ENCODE data around the gene CYTH3.
"Not testable (repeated sequence)": the region's sequence is repeated elsewhere in the genome, so short reads cannot be mapped to it uniquely, and the experiment has no call there.

CYTH3 gene

DNA sequence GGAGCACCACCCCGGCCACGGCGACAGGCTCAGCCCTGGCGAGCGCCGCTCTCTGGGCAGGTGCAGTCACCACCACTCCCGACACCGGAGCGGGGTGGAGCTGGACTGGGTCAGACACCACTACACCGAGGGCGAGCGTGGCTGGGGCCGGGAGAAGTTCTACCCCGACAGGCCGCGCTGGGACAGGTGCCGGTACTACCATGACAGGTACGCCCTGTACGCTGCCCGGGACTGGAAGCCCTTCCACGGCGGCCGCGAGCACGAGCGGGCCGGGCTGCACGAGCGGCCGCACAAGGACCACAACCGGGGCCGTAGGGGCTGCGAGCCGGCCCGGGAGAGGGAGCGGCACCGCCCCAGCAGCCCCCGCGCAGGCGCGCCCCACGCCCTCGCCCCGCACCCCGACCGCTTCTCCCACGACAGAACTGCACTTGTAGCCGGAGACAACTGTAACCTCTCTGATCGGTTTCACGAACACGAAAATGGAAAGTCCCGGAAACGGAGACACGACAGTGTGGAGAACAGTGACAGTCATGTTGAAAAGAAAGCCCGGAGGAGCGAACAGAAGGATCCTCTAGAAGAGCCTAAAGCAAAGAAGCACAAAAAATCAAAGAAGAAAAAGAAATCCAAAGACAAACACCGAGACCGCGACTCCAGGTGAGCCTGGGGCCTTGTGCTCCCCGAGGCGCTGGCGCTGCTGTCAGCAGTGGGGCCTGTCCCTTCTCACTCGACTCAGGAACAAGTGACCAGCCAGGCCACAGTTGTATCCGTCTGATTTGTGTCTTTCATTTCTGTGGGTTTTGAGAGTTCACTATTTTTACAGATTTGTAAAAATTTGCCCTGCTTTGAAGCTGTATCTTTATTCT, 117.7 kb downstream of the CYTH3 start:
- no peak for DNase-seq (ENCODE audit: low read depth in 3 of 3, low spot score in 1 of 3)

DNA sequence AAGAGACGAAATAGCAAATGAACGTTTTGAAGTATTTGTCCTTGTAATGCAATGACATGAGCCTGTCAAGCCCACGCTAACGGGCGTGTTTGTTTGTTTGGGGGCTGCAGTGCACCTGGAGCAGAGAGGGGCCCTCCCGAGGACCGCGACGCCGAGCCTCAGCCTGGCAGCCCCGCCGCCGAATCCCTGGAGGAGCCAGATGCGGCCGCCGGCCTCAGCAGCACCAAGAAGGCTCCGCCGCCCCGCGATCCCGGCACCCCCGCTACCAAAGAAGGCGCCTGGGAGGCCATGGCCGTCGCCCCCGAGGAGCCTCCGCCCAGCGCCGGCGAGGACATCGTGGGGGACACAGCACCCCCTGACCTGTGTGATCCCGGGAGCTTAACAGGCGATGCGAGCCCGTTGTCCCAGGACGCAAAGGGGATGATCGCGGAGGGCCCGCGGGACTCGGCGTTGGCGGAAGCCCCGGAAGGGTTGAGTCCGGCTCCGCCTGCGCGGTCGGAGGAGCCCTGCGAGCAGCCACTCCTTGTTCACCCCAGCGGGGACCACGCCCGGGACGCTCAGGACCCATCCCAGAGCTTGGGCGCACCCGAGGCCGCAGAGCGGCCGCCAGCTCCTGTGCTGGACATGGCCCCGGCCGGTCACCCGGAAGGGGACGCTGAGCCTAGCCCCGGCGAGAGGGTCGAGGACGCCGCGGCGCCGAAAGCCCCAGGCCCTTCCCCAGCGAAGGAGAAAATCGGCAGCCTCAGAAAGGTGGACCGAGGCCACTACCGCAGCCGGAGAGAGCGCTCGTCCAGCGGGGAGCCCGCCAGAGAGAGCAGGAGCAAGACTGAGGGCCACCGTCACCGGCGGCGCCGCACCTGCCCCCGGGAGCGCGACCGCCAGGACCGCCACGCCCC, 118.5 kb downstream of the CYTH3 start:
- DNase-seq (ENCODE audit: low read depth in 3 of 3, low spot score in 1 of 3): no peak

DNA sequence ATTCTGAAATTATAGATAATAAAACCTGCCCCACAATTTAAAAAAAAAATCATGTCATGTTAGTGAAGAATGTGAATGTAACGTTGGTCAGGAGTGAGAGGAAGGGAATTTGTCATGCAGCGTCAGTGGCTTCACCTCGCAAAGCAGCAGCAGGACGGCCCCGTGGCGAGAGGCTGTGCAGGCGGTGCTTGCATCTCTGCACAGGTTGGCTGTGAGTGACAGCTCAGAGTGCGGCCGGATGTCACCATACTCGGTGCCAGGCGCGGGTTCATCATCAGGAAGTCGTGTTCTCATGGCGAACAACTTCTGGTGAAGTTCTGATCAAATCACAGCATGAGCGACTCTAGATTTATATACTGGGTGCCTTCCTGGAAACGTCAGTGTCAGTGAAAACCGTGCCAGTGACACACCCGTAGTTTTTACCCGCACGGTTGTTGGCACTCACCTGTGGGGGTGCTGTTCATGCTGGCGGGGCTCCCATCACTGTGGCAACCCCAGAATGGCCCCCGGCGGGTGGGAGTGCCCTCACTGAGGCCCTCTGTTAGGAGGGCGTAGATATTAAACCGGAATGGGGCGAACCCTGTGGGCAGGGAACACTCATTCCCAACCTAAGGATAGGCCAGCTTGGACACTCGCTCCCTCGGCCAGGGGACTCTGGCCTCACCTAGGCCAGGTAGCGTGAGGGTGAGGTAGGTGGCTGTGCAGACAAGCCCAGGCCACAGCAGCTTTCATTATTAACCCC, 120.3 kb downstream of the CYTH3 start:
- DNase-seq (ENCODE audit: low read depth in 3 of 3, low spot score in 1 of 3): no peak

DNA sequence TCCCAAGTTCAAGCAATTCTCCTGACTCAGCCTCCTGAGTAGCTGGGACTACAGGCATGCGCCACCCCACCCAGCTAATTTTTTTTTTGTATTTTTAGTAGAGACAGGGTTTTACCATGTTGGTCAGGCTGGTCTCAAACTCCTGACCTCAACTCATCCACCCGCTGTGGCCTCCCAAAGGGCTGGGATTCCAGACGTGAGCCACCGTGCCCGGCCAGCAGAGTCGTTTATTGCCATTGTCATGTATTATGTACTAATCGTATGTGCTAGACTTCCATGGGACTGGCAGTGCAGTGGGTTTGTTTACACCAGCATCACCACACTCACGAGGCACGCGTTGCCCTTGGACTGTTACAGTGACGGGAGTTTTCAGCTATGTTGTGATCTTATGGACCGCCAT, 120.9 kb downstream of the CYTH3 start:
- DNase-seq (ENCODE audit: low read depth in 3 of 3, low spot score in 1 of 3): not testable (repeated sequence)

DNA sequence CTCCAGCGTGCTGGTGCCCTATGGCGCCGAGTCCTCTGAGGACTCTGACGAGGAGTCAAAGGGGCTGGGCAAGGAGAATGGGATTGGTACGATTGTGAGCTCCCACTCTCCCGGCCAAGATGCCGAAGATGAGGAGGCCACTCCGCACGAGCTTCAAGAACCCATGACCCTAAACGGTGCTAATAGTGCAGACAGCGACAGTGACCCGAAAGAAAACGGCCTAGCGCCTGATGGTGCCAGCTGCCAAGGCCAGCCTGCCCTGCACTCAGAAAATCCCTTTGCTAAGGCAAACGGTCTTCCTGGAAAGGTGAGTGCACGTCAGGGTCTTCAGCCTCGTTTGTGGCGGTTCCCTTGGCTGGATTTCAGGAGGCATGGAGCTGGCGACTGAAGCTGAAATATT, 122.4 kb downstream of the CYTH3 start:
- no peak for DNase-seq (ENCODE audit: low read depth in 3 of 3, low spot score in 1 of 3)

DNA sequence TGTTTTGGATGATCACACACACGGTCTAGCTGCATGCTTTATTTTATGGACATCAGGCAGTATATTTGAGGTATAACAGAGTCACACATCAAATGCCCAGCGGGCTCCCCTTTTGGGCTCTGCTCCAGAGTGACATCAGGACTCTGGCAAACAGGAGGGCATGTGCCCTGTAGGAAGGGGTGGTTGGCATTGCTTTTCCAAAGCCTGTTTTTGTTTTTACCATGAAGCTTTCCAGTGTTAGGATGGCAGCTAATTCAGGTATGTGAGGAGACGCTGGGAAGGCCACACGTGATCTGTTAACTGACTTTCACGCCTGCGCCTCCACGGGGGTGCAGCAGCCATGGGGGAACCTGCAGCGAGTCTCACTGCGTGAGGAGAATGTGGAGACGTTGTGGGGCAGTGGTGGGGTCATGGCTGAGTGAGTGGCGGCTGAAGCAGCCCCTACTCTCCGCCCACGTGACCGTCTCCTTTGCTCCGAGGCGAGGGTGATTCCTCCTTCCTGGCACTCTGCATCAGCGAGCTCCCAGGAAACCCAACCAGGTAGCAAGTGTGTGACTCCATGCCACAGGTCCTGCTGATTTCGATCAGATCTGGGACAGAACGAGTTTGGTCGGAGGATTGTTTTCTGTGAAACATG, 123.6 kb downstream of the CYTH3 start:
- no peak for DNase-seq (ENCODE audit: low read depth in 3 of 3, low spot score in 1 of 3)

DNA sequence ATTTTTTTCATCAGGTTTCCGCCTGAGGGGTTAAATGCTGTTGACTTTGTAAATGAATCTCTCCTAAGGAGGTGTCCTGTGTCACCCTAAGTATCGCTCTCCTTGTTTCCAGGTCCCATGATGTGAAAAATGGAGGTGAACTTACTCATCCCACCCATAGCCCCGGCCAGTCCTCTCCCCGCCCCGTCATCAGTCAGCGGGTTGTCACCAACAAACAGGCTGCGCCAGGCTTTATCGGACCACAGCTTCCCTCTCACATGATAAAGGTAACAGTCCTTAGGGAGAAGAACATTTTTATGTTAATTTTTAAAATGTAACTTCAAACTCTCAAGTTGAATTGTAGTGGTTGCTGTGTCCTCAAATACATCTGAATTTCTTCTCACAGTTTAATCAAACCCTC, 124.8 kb downstream of the CYTH3 start:
- DNase-seq (ENCODE audit: low read depth in 3 of 3, low spot score in 1 of 3): no peak

DNA sequence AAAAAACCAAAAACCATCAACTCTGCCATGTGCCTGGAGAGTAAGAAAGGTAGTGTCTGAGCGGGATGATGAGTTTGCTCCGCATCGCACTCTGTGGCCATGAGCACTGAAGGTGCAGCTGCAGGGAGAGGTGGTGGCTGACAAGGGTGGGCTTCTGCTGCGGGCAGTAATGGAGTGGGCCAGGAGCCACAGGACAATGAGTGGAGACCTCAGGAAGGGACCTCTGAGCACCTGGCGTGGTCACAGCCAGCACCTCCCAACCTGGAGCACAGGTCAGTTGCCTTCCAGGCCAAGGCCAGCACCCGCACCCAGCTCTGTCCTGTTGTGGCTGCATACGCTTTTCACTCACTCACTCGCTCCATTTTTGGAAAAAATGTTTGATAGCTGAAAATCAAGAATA, 125.8 kb downstream of the CYTH3 start:
- no peak for DNase-seq (ENCODE audit: low read depth in 3 of 3, low spot score in 1 of 3)

DNA sequence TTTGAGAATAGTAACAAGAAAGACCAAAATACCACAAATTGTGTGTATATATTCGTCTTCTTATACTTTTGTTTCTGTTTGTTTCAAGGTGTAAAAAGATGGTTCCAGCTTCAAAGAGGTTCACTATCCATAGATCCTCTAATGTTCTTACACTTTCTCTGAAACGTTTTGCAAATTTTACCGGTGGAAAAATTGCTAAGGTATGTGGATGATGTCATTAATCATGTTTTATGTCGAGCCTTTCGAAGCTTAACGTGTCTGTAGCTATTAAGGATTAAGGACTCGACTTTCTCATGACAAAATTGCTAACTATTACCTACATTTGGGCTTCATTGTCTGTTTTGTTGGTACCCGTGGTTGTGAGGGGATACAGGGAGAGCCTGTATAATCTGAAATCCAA, 128.4 kb downstream of the CYTH3 start:
- no peak for DNase-seq (ENCODE audit: low read depth in 3 of 3, low spot score in 1 of 3)

DNA sequence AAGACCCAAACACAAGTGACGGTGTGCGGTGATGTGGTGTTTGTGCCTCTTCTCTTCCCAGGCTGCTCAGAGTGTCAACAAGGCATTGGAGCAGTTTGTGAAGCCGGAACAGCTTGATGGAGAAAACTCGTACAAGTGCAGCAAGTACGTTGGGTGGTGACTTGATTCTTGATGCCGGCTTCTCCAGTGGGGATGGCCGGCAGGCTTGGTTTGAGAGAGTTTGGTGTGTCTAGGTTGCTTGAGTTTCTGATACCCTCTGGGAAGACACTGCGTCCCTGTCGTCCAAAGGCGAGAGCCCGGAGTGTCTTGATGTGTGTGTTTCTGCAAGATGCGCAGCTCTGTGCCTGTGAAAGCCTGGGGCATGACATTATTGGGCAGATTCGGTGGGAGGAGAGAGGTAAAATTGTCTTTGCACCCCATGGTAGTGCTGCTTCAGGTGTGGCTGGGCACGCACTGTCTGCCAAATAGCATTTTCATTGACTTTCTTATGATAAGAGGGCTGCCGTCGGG, 129.5 kb downstream of the CYTH3 start:
- DNase-seq (ENCODE audit: low read depth in 3 of 3, low spot score in 1 of 3): no peak

DNA sequence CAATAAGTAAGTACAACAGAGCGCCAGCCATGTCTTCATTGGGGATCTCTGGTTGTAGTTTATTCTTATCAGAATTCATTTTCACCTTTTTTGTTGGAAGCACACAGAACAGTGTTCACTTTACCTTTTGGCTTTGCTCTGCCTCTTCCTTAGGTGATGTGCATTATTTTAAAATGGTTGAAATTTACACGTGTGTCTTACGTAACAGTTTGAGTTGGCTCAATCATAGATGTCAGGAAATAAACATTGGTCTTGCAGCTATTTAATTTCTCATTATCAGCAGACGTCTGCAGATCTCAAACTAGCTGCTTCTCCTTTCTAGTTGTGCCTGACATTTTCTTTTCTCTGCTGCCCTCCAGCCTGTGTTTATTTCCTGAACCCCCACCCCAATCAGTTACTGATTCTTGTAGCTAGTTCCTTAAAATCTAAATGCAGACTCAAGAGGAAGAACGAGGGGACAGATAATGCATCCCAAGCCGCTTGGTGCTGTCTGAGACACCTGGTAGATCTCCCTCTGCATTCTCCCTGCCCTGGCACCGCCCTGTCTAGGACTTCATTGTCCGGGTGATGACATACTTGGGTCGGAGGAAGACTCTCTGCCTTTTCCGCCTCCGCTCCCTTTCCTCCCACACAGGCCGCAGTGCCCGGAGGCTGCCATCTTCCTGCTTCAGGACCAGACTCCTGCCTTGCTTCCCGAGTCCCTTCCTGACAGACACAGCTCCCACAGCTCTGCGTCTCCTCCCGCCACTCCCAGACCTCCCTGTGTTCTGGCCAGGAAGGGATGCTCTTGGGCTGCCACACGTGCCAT, 133.0 kb downstream of the CYTH3 start:
- no peak for DNase-seq (ENCODE audit: low read depth in 3 of 3, low spot score in 1 of 3)

DNA sequence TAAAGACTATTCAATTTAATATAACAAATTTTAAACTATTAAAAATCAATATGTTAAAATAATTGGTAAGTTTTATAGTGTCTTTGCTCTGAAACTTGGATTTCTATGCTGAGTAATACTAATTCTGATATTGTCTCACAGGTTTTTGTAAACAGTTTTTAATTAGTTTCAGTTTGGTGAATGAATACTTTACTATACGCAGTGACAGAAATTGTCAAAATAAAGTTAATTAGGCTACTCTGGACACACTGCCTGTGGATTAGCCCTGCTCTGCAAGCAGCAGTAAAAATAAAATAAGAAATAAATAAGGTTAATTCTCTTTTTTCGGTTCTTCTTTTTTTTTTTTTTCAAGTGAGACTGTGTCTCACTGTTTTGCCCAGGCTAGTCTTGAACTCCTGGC, 135.9 kb downstream of the CYTH3 start:
- DNase-seq (ENCODE audit: low read depth in 3 of 3, low spot score in 1 of 3): no peak

DNA sequence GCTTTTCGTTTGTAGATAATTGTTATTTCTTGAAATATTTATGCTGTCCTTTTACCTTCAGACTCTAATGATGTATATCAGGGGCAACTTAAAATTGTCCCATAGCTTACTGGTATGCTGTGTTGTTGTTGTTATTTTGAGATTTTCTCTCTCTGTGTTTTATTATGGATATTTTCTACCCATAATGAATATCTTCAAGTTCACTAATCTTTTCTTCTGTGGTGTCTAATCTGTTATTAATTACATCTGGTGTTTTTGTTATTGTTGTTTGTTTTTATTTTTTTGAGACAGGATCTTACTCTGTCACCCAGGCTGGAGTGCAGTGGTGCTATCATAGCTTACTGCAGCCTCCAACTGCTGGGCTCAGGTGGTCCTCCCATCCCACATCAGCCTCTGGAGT, 139.2 kb downstream of the CYTH3 start:
- DNase-seq (ENCODE audit: low read depth in 3 of 3, low spot score in 1 of 3): no peak

DNA sequence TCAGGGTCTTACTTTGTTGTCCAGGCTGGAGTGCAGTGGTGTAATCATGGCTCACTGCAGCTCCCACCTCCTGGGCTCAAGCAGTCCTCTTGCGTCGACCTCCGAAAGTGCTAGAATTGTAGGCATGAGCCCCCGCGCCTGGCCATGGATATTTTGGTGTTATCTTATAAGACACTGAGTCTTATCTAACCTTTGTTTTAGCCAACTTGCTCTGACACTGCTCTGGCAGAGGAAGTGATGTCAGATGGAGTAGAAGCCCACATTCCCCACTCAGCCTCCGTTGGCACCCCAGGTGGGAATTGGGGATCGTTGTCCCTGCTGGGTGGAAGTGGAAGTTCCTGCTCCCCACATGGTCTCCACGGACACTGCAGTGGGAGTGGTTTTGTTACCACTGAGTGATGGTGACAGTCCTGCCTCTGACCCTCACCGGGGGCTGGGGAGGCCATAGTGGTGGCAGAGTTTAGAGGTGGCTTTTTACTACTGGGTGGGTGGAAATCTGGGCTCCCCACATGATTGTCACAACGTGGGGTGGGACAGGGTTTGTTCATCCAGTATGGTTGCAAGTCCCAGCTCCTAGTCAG, 142.3 kb downstream of the CYTH3 start:
- no peak for DNase-seq (ENCODE audit: low read depth in 3 of 3, low spot score in 1 of 3)

DNA sequence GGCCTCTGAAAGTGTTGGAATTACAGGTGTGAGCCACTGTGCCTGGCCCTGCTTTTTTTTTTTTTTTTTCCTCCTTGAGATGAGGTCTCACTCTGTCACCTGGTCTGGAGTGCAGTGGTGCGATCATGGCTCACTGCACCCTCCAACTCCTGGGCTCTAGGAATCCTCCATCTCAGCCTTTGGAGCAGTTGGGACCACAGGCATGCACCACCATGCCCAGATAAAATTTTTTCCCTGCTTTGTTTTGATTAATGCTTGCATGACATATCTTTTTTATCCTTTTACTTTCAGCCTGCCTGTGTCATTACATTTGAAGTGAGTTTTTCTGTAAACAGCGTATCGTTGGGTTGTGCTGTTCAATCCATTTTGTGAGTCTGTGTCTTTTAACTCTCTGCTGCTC, 144.2 kb downstream of the CYTH3 start:
- no peak for DNase-seq (ENCODE audit: low read depth in 3 of 3, low spot score in 1 of 3)

DNA sequence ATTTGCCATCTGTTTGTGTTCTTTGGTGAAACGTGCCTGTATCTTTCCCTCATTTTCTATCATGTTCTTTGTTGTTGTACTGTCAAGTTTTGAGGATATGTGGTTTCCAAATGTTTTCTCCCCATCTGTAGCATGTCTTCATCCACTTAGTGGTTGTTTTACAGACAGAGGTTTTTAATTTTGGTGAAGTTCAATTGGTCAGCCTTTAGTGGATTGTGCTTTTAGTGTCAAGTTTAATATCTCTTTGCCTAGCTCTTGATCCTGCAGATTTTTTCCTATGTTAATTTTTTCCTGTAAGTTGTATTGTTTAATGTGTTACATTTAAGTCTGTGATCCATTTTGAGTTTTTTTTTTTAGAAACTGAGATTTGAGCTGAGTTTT, 145.3 kb downstream of the CYTH3 start:
- DNase-seq (ENCODE audit: low read depth in 3 of 3, low spot score in 1 of 3): no peak

DNA sequence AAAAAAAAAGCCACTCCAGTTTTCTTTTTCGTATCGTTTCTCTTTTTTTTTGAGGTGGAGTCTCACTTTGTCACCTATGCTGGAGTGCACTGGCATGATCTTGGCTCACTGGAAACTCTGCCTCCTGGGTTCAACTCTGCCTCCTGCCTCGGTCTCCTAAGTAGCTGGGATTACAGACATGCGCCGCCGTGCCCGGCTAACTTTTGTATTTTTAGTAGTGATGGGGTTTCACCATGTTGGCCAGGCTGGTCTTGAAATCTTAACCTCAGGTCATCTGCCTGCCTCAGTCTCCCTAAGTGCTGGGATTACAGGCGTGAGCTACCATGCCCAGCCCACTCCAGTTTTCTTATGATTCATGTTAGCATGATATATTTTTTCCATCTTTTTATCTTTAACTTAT, 148.6 kb downstream of the CYTH3 start:
- no peak for DNase-seq (ENCODE audit: low read depth in 3 of 3, low spot score in 1 of 3)

DNA sequence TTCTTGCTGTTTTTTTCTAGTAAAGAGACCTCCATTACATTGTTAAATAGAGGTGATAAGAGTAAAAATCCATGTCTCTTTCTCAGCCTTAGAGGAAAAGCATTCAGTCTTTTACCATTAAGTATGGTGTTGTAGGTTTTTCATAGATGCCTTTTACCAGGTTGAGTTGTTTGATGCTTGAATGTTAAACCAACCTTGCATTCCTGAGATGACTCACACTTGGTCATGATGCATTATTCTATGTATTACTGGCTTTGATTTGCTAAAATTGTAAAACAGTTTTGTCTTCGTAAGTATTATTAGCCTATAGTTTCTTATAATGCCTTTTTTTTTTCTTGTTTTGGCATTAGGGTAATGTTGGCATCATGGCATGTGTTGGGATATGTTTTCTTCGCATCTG, 151.3 kb downstream of the CYTH3 start:
- no peak for DNase-seq (ENCODE audit: low read depth in 3 of 3, low spot score in 1 of 3)

DNA sequence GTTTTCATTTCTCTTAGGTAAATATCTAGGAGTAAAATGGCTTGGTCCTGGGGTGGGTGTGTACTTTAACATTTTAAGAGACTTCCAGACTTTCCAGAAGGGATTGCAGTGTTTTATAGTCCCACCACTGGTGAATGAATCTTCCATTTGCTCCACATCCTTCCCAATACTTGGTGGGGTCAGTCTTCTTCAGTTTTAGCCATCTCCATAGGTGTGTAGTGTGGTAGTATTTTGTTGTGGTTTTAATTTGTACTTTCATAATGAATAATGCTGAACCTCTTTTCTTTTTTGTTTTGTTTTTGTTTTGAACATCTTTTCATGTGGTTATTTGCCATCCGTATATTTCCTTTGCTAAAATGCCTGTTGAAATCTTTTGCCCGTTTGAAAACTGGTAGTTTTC, 154.9 kb downstream of the CYTH3 start:
- no peak for DNase-seq (ENCODE audit: low read depth in 3 of 3, low spot score in 1 of 3)

DNA sequence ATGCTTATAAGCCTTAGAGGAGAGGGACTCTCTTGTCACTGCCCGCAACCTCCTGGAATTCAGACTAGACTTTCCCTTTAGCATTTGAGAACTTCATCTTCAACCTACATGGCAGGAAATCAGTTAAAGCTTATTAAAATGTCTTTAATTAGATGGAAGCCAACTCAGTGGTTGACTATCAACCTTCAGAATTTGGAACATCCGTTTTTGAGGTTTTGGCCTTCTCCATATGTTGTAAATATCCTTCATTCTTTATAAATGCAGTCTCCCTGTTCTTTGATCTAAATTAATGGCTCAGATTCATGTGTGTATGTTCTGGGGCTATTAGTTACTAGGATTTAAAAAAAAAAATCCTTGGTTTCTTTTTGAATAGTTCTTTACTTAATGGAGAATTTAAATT, 156.2 kb downstream of the CYTH3 start:
- no peak for DNase-seq (ENCODE audit: low read depth in 3 of 3, low spot score in 1 of 3)

Measured in stimulated activated CD4-positive, alpha-beta T cell treated with anti-CD3 and anti-CD28 coated beads, TNF-alpha, amount 100 ng/mL, for 1 hour (primary cell).